Endothelial cell of hepatic sinusoid (primary cell): ENCODE results near the gene AHNAK.

Experiments used
- in situ Hi-C: cut with HindIII; loops from 2 replicates; pipeline ENCODE4 v1.10.0; 2017; ENCODE audit warnings: low sequenced_read_pairs

The AHNAK gene

DNA sequence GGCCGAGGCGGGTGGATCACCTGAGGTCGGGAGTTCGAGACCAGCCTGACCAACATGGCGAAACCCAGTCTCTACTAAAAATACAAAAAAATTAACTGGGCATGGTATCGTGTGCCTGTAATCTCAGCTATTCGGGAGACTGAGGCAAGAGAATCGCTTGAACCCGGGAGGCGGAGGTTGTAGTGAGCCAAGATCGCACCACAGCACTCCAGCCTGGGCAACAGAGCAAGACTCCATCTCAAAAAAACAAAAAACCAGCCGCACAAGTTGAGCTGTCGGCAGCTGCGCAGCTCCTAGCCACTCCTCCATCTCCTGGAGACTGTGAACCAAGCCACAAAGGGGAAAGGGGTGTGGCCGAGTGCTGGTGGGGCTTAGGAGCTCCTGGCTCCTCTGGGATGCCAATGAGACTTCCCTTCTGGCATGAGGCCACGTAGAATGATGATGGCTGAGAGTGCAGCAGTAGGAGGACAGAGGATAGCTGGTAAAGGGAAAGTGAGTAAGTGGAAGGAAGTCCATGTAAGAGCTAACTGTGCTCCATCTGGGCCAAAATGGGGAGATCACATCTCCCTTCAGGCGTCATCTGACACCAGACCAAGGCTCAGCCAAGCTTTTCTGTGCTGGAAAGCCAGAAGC, 47.2 kb downstream of the AHNAK start:
- in situ Hi-C loops: loop anchor here (5.0 kb wide), 1 partner anchor 62 kb away; no protein-coding TSS in a partner anchor

DNA sequence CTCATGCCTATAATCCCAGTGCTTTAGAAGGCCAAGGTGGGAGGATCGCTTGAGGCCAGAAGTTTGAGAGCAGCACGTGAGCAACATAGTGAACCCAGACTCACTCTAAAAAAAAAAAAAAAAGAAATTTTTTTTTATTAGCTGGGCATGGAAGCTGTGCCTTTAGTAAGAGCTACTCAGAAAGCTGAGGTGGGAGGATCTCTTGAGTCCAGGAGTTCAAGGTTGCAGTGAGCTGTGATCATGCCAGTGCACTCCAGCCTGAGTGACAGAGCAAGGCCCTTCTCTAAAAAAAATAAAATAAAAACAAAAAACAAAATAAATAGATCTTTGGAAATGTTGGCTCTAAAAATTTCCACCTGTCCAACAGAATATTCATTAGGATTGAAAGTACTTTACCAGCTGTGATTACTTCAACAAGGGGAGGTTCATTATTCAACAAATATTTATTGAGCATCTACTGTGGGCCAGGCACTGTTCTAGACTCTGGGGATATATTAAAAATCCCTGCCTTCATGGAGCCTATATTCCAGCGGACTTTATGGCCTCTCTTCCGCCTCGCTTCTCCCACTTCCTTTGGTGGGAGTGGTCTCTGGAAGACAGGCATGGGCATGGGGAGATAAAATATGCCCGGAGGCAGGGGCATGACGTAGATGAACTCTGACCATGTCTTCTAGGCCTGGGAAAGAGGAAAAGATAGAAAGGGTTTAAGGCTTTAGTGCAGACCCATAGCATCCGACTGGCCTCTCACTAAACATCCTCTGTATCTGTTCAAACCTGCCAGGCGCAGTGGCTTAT, 47.9 kb downstream of the AHNAK start:
- in situ Hi-C loops: loop anchor here (5.0 kb wide), 1 partner anchor 61 kb away; no protein-coding TSS in a partner anchor

DNA sequence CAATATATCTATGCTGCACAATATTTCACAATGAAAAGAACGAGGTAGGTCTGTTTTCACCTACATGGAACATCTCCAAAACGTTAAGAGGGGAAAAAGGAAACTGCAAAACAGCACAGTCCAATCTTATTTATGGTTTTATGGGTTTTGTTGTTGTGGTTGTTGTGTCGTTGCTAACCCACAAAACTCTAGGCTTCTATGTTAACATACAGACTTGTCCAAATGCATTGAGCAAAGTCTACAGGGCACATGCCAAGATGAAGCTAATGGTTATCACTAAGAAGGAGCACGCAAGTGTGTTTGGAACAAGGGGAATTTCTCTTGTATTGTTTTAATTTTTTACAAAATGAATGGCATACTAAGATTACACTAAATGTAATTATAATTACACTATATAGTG, 48.6 kb downstream of the AHNAK start:
- in situ Hi-C loops: loop anchor here (5.0 kb wide), 1 partner anchor 61 kb away; no protein-coding TSS in a partner anchor

DNA sequence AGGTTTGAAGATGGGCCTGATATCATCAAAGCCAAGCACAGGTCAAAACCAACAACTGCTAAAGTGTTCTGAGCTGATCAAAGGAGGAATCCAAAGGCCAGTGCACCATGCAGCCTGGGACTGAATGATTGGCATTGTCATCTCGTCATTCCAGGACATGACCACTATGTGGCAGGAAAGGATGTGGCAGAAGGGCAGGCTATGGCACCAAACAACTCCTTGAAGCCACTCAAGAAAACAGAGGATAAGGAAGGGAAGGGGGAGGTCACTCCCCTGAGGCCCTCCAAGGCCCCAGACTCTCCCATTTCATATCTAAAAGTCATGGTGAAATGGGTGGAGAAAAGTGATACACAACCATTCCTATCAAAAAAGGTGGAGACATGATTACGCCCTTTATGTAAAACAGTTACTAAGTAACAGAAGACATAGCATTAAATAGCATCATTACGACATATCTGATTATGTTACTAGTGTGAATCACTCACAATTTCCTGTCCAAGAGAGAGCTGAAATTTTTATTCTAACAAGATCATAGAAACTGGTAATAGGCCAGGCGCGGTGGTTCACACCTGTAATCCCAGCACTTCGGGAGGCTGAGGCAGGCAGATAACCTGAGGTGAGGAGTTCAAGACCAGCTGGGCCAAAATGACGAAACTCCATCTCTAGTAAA, 49.3 kb downstream of the AHNAK start:
- in situ Hi-C loops: loop anchor here (5.0 kb wide), 1 partner anchor 60 kb away; no protein-coding TSS in a partner anchor

DNA sequence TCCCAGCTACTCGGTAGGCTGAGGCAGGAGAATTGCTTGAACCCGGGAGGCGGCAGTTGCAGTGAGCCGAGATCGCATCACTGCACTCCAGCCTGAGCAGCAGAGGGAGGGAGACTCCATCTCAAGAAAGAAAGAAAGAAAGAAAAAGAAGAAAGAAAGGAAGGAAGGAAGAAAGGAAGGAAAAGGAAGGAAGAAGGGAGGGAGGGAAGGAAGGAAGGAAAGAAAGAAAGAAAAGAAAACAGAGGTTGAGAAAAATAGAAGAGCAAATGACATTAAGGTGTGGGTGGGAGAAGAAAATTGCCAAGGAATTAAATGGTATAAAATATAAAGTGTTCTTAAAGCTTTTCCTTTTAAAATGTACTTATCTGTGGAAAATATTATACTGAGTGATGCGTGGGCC, 49.9 kb downstream of the AHNAK start:
- in situ Hi-C loops: loop anchor here (5.0 kb wide), 1 partner anchor 59 kb away; no protein-coding TSS in a partner anchor

DNA sequence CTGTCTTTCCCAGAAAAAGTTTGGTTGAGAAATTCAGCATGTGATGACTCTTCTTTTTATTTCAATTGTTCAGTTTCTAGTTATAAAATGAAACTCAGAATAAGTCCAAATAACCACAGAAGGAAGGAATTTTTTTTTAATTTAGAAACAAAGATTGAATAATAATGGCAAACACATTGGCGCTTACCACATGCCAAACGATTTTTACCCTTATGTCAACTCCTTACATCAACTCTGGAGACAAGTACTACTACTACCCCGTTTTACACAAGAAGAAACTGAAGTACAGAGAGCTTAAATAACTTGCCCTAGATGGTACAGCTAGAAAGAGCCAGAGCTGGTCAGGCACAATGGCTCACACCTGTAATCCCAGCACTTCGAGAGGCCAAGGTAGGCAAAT, 52.4 kb downstream of the AHNAK start:
- in situ Hi-C loops: no loop called here

DNA sequence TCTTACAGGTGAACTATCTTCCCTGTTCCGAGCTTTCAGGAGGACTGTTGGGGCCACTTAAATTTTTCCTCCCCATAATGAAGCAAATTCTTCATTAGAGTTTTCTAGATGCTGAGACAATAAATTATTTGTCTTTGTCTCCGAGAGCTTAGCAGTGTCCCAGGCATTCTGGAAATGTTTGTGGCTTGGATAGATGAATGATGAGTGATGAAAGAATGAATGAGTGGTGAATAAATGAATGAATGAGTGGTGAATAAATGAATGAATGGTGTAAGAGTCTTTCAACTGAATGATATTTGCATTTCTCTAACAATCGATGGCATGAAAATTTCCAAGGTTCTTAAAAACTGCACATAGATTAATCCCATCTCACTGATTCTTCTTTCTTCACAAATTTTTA, 52.8 kb downstream of the AHNAK start:
- in situ Hi-C loops: no loop called here

DNA sequence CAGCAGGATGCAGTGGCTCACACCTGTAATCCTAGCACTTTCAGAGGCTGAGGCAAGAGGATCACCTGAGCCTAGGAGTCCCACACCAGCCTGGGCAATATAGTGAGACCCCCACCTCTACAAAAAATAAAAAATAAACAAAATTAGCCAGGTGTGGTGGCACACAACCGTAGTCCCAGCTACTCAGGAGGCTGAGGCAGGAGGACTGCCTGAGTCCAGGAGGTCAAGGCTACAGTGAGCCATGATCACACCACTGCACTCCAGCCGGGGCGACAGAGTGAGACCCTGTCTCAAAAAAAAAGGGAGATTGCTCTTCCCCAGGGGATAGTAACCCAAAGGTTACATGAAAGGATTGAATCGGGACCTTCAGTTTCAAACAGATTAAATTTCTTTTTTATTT, 54.0 kb downstream of the AHNAK start:
- in situ Hi-C loops: no loop called here

DNA sequence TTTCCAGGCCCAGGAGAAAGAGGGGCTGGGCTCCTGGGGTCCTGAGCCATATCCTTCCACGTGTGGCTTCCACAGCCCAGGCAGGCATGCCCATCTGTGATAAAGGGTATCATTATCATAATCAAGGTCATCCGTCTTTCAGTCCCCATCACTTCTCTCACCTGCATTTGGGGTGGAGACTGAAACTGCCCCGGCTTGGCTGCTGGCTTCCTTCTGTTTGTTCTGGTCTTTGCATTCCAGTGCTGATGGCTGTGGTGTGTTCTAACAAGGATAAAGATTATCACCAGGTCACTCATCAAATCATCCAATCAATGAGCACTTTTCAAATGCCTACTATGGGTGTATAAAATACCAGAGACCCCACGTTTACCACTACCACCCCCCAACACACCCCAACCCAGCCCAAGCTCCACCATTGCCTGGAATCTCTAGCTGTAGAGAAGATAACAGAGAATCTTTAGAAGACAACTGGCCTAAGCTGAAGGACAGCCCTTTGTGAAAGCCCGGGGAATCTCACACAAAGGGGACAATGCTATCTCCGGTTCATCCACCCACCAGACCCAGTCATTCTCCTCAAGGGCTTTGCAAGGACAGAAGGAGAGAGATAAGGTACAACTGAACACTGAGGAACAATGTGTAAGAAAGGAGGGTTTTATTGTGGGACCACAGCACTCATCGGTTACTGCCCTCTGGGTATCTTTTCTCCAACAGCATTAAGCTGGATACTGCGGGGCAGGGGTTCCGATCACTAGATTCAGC, 54.9 kb downstream of the AHNAK start:
- in situ Hi-C loops: no loop called here

DNA sequence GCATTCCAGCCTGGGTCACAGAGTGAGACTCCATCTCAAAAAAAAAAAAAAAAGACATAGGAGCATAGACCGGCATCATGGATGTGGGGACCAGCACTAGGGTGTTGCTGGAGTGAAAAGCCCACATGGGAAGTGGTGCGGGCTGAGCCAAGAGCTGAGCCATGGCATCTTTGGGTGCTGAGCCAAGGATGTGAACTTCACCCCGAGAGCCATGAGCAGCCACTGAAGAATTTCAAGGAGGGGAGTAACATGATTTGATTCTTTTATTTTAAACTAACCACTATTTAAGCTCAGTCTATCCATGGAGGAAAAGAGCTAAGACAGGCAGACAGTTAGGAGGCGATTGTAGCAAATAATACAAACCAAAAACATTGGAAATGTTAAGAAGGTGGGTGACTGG, 57.4 kb downstream of the AHNAK start:
- in situ Hi-C loops: no loop called here

DNA sequence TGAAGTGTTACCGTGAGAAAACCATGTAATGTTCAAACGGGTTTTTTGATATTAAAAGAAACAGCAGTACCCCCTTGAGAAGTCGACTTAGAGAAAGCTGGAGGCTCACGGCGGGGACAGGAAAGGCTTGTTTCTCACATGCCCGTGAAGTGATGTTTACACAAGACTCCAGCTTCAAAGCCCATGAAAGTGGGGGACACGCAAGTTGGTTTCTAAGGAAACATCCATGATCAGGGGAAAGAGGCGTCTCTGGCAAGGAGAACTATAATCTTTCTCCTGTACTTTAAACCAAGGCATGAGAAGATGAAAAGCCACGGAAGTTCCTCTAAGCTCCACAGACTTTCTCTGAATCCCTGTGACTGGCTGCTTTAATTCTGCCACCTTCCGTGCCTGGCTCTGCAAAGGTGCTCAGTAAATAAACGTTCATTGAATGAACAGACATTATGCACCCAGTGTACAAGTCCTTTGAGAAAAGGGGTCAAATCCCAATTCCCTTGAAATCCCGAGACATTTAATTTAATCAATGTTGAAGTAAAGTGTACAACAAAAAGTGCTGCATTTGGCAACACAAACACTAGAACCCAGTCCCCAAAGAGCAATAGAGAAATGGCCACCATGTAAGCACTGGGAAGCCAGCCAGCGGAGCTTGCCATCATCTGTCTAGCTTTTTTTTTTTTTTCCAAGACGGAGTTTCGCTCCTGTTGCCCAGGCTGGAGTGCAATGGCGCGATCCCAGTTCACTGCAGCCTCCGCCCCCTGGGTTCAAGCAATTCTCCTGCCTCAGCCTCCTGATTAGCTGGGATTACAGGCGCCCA, 58.7 kb downstream of the AHNAK start:
- in situ Hi-C loops: no loop called here

DNA sequence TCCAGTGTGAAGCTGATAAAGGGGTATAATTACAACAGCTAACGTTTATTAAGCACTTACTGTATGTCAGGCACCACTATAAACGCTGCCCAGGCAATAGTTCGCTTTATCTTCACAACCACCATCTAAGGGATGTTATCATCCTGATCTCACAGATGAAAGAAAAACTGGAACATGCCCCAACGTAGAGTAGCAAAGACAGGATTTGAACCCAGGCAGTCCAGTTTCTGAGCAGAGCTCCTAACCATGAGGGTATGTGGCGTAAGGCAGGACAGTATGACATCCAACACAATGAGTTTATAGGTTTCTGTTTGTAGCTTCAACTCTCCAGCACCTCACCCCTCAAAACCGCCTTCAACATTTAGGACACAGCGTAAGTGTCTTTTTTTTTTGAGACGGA, 59.5 kb downstream of the AHNAK start:
- in situ Hi-C loops: no loop called here

DNA sequence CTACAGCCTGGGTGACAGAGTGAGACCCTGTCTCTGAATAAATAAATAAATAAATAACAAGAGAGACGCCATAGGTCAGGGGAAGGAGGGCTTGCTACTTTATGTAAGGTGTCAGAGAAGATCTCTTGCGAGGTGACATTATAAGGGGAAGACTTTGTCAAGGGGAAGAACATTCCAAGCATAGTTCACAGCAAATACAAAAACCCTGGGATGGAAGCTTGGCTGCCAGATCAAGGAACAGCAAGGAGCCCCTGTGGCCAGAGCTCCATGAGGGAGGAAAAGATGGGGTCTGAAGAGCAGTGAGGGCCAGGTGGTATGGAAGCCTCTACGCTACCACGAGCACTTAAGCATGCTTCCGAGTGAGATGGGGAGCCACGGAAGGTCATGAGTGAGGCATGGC, 62.3 kb downstream of the AHNAK start:
- in situ Hi-C loops: no loop called here

DNA sequence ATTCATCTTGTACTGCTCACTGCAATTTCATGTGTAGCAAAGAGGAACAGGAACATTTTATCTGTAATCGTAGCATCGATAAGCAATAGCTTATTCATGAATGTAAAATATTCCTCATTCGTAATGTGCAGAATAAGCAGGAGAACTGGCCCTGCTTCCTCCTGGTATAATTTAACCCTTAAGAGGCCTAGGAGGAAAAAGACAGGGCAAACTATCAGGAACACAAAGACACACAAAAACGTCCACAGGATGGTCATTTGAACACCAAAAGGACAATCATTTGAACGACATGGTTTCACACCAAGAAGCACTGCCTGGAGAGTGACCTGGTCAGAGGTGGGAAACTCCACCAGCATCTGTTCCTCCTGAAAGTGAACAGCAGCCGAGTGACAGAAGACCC, 63.9 kb downstream of the AHNAK start:
- in situ Hi-C loops: no loop called here

DNA sequence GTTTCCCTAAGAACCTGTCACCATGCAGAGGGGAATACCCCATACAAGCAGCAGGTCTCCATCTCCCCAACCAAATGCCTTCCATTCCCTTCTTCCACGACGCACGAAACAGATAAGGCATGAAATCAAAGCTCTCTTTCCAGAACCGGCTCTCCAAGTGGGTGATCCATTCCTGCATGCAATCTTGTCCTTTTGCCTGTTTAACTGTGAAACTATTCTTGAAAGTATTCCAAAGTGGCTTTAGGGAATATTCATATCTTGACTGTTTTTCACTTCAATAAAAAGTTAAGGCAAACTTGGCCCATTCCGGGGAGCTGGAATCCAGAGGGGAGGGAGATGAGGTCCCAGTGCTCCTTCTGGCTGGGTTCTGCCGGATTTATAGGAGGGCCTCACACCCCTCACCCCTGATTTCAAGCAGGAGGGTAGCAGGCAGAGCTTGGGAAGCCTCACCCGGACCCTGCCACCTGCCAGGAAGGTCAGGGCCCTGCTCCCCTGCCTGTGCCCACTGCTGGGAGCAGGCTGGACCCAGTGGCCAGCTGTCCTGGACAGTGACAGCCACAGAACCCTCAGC, 66.9 kb downstream of the AHNAK start:
- in situ Hi-C loops: no loop called here

DNA sequence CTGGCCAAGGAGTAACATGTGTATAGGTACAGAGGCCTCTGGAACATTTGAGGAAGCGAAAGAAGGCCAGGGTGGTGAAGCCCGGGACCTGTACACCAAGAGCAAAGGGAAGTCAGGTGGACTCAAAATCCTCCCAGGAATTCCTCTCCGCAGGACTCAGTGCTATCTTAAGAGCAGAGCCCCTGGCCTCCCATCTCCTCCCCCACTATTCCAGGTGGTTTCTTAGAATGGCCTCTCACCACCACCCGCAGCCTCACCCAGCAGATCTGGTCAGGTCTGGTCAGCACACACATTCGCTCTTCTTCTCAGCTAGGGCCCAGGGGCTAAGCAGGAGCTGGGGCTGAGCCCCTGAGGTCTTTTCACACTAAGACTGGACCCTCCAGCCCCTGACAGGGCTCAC, 68.7 kb downstream of the AHNAK start:
- in situ Hi-C loops: no loop called here

DNA sequence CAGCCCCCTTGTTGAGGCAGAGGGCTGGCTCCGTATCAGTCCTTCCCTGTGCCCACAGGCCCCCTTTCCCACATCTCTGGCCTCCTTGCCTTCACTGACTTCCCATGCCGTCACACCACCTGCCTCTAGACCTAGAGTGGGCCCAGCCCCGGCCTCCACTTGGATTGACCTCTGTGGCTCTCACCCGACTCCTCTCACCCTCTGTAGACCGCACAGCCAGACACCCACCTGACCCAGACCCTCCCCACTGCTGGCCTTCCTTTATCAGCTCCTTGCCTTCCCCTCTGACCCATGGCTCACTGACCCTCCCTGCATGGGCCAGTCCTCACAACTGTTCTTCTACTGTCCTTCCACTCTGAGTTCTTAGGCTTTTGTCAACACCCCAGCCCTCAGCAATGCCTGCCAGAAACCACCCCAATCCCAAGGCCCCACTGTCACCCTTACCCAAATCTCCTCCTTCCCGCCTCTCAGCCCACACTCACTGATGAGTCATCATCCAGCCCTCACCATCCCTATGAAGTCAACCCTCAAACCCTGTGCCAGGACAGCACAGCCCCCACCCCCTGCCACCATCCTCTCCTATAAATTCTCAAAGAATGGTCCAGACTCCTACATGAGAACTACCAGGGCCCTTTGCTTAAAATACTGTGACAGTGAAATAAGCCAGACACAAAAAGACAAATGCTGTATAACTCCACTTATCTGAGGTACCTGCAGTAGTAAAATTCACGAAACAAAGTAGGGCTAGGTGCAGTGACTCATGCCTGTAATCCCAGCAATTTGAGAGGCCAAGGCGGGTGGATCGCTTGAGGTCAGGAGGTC, 74.3 kb downstream of the AHNAK start:
- in situ Hi-C loops: no loop called here

DNA sequence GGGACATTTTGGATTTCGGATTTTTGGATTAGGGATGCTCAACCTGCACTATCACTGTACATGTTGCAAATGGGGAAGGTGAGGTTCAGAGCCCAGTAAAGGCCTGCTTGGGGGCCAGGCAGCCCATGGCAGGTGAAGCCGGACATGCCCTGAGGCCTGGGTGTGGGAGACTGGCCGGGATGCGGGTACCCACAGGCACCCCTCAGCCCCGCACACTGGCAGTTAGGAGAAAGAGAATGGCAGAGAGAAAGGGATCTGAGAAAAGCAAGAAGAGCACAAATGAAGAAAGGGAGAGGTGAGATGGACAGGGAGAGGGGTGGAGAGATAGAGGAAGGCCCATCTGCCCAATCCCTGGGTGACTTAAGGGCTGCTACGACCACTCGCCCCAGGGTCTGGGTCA, 75.0 kb downstream of the AHNAK start:
- in situ Hi-C loops: no loop called here

DNA sequence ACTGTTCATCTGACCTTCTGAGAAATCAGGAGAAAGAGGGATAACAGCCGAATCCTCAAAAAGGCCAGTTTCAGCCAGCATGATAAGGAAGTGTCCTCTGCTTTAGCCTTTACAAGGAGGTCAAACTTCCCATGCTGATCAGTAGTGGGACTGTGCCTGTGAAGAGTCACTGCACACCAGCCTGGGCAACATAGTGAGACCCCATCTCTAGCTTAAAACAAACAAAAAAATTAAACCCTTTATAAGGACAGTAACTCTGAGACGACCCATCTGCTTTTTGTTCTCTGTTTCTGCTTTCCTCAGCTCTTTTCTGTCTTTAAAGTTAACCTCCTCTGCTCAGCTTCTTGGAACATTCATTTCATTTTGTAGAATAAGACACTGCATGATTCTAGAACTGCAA, 78.0 kb downstream of the AHNAK start:
- in situ Hi-C loops: no loop called here
